Articular chondrocyte of knee joint (primary cell): ENCODE data around the gene FBRS. TPM values are rescaled to one million over a fixed set of nuclear protein-coding genes. Genes with fewer than 3 reads are reported as not detected.

Experiments used
- small RNA-seq: library from RNA; depleted of rRNA; stranded (forward); fragments of <200 nt; gene quantifications from one replicate; pipeline ENCODE3, GENCODE V24; 2012
- total RNA-seq: library from RNA; depleted of rRNA; stranded (reverse); fragments of >200 nt; gene quantifications from 2 replicates; pipeline ENCODE4 v1.2.3, GENCODE V29; 2012

Gene FBRS
- total RNA-seq: 22.2 and 22.8 TPM in 2 replicates

DNA sequence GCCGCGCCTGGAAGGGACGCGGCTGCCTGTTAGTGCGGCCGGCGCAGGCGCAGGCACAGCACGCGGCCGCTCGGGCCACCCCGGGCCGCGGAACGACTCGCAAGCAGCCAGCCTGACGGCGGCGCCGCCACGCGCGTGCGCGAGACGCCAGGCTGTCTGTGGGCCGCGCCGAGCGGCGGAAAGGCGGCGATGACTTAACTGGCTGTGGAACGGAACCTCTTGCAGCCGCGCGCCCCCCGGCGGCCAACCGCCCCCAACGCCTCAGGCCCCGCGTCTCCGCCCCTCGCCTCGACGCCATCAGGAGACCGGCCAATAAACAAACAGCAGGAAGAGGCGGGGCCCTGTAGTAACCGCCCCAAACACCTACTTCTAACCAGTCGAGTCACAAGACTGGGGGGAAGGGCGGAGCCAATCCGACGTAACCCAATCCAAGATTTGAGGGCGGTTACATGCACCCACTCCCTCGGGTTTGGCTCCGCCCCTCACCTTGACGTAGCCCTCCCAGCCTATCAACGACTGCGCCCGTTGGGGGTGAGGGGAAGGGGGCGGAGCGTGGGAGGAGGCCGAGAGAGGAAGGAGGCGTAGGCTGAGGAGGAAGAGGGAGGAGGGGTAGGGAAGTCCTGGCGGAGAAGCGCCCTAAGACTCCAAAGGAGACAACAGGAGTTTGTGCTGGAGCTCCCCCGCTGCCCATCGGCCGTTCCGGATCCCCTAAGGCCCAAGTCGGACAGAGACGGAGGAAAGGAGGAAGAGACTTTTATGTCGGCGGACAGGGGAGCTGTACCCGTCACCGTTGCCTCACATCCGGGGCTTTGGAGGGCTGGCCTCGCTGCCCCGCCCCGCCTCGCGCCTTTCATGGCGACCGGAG, at the start of gene FBRS:
Gene FBRS (plus strand): TSS at position 566 of the 865 bp plus-strand sequence. CDS start 1,088 bp downstream, outside the sequence.

DNA sequence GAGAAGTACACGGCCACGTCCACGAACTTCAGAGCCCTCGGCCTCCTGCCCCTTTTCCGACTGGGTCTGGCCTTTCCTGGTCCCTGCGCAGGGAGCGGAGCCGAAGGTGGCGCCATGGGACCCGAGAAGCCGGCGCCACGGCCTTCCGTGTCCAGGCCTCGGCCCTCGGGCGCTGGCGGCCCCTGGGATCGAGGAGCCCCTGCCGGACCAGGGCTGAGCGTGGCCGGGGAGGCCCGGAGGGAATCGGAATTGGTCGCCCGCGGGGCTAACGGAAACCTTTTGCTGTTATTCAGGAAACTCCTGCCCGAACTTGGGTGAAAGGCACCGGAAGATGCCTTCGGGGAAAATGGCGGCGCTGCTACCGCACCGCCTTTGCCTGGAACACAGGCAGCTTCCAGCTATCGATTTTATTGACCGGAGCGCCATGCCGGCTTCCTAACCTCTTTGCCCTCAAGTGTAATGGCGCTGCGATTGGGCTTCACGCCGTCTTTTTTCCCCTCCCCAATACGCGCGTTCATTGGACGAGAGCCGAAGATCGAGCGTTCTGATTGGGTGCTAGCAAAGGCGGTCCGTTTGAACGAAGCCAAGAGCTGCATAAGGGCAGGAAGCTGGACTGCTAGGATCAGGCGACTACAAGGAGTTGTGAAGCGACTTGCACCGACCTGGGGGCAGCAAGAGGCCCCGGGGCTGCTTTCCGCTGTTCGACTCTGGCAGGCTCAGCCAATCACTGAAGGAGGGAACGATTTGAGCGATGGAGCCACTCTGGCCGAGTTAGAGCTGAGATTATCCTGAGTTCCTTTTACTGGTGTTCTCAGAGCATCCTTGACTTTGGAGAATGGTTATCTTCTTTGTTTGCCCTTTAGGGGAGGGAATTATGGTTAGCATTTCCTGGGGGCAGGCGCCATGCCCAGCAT, 48.0 kb upstream of the FBRS start, which contains the start of gene ZNF689:
Gene ZNF689 (minus strand): TSS at position 464 of the 914 bp plus-strand sequence. CDS start 348 bp downstream, at position 116.

DNA sequence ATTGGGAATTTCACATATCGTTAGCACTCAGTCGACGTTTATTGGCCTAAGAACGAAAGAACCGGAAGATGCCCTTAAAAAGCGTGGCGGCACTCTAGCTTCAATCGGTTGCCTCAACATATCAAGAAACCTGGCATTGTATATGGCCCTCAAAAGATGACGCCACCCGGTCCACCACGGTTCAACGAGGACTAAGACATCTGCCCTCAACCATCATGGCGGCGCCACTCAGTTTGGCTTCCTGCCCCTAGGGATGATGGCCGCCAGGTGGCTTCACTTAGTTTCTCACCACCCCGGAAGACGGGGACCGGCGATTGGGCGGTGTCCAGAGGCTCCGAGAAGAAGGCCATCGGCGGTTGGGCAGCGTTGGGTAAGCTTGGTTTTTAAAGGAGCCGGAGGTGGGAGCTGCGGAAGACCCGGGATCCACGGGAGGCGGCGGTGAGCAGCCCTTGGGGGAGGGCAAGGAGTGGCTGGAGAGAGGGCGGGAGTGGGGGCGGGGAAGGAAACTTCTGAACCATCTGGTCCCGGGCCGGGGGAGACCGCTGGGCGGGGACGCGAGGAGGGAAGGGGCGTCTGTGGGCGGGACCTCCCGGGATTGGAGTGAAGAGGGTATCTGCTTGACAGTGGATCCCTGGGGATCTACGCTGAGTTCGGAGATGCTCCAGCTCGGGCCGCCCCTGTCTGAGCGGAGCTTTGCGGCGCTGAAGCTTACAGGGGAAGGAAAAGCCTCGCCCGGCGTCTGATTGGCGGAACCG, 7.7 kb upstream of the FBRS start, which contains the start of gene PRR14:
Gene PRR14 (plus strand): TSS at position 592 of the 755 bp plus-strand sequence. CDS start 686 bp downstream, outside the sequence.

DNA sequence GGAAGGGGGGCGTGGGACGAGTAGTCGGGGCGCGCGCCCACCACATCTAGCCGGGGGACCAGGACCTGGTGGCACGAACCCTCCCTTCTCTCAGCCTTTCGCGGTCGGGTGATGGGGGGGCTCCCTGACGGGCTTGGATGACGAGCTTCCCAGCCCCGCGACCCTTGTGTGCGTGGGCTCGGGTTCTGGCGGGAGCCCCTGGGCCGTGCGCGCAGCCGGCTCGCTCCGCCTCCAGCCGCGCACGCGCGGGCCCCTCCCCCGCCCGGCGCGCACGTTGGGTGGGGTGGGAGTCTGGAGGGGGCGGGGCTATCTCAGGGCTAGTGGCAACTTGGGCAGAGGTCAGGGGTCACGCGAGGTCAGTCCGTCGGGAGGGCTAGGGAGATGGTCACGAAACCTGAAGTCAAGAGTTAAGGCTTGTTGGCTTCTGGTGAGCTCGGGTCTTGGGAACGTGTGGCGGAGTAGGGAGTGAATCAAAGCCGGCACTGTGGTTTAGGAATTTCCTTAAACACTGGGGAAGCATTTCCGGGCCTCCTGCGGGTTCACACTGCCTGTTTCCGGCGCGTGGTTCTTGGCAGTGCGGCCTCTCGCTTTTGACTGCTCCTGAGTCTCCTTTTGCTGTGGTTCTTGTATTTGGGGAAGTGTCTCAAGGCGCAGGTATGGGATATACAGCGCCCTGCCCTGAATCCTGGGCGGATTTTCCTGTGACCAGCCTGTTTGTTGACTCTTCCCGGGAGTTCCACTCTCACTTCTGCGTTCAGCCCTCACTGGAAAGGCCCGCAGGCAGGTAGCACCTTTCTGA, 40.8 kb downstream of the FBRS start, which contains the start of gene SRCAP:
Gene SRCAP (plus strand): TSS at position 356 of the 799 bp plus-strand sequence. CDS start 1,654 bp downstream, outside the sequence.

Small RNA genes within 50 kb of the gene (small RNA-seq; reads per million reads assigned to genes)
- gene AC093249.1 (not detected), gene RNU6-1043P (not detected), gene RNU6-416P (not detected), gene SNORA30 (51.8 reads per million, percentile 97 among the genes with 10 or more reads in this experiment)

Other genes with a start within 250 kb of the FBRS start
- 16.2 and 18.4 TPM in 2 replicates for gene DCTPP1, start 228.4 kb upstream of the FBRS start, total RNA-seq
- 16.4 and 18.9 TPM in 2 replicates for gene SEPHS2, start 212.6 kb upstream of the FBRS start, total RNA-seq
- not detected in 2 replicates for gene ITGAL, start 185.7 kb upstream of the FBRS start, total RNA-seq
- gene ZNF768, start 131.9 kb upstream of the FBRS start, total RNA-seq: 15.3 and 18.1 TPM in 2 replicates
- 12.9 and 13.0 TPM in 2 replicates for gene ZNF747, start 123.6 kb upstream of the FBRS start, total RNA-seq
- 4.8 and 5.8 TPM in 2 replicates for gene ZNF764, start 100.1 kb upstream of the FBRS start, total RNA-seq
- 7.6 and 8.0 TPM in 2 replicates for gene ZNF688, start 86.7 kb upstream of the FBRS start, total RNA-seq
- 10.5 and 11.1 TPM in 2 replicates for gene ZNF785, start 72.7 kb upstream of the FBRS start, total RNA-seq
- gene ZNF689, start 48.0 kb upstream of the FBRS start, total RNA-seq: 6.1 and 6.6 TPM in 2 replicates
- gene PRR14, start 7.5 kb upstream of the FBRS start, total RNA-seq: 5.9 and 7.3 TPM in 2 replicates
- 17.9 and 20.4 TPM in 2 replicates for gene SRCAP, start 40.7 kb downstream of the FBRS start, total RNA-seq
- 15.2 and 17.4 TPM in 2 replicates for gene PHKG2, start 90.0 kb downstream of the FBRS start, total RNA-seq
- 2.1 and 2.2 TPM in 2 replicates for gene CFAP119, start 103.6 kb downstream of the FBRS start, total RNA-seq
- 63.6 and 70.5 TPM in 2 replicates for gene RNF40, start 103.9 kb downstream of the FBRS start, total RNA-seq
- gene ZNF629, start 128.8 kb downstream of the FBRS start, total RNA-seq: 14.5 and 16.2 TPM in 2 replicates
- gene BCL7C, start 235.6 kb downstream of the FBRS start, total RNA-seq: 34.6 and 38.0 TPM in 2 replicates
- gene CTF1, start 238.2 kb downstream of the FBRS start, total RNA-seq: 2.4 and 2.6 TPM in 2 replicates